SK-N-SH treated with all-trans-retinoic acid at 6 μM for 48 hours (cell line): ENCODE measurements around the gene TSGA10IP.

ENCODE experiments used
- CREB5 ChIP-seq: fragments of 250-450 bp; sonication (Bioruptor Pico); IDR thresholded peaks from 2 replicates; pipeline ENCODE4 v1.5.1; 2020; ENCODE audit warnings: low read depth, mild to moderate bottlenecking, moderate library complexity
- ESRRG ChIP-seq: fragments of 250-450 bp; sonication (Bioruptor Pico); IDR thresholded peaks from 2 replicates; pipeline ENCODE4 v1.6.1; 2021; ENCODE audit warnings: mild to moderate bottlenecking
- PATZ1 ChIP-seq: fragments of 250-450 bp; sonication (Bioruptor Pico); IDR thresholded peaks from 2 replicates; pipeline ENCODE4 v1.8.0; 2020; ENCODE audit warnings: mild to moderate bottlenecking, moderate library complexity, borderline replicate concordance
- SNAI2 ChIP-seq: fragments of 250-450 bp; sonication (Bioruptor Pico); IDR thresholded peaks from 2 replicates; pipeline ENCODE4 v1.5.0; 2020; ENCODE audit warnings: mild to moderate bottlenecking, moderate library complexity
- TOX ChIP-seq: fragments of 250-450 bp; sonication (Bioruptor Pico); IDR thresholded peaks from 2 replicates; pipeline ENCODE4 v1.8.0; 2021; ENCODE audit warnings: mild to moderate bottlenecking, moderate library complexity, borderline replicate concordance
- ZC3H10 ChIP-seq: fragments of 250-450 bp; sonication (Bioruptor Pico); IDR thresholded peaks from 2 replicates; pipeline ENCODE4 v1.5.1; 2021; ENCODE audit warnings: mild to moderate bottlenecking, moderate library complexity

- no peak for TF ChIP-seq PATZ1
- no peak for TF ChIP-seq CREB5 (CRISPR knock-in tag)
- TF ChIP-seq TOX (CRISPR knock-in tag), result no peak
- TF ChIP-seq SNAI2 (CRISPR knock-in tag), result no peak
- TF ChIP-seq ZC3H10, result no peak
- TF ChIP-seq ESRRG, result no peak
These were observed 9.5 kb downstream of the TSGA10IP start for GRCh38 chr11:65954771-65955170.
